GM23248 (cell line): ENCODE results near the gene TTC23.

Source experiments
- EZH2 ChIP-seq: fragments of 200-600 bp; sonication (generic); IDR thresholded peaks from 2 replicates; pipeline ENCODE4 v1.6.1; 2018; ENCODE audit warnings: antibody characterized with exemption, mild to moderate bottlenecking; ENCODE audit not compliant: insufficient read depth, poor library complexity, severe bottlenecking
- EZH2phosphoT487 ChIP-seq: fragments of 200-600 bp; sonication (generic); IDR thresholded peaks from 2 replicates; pipeline ENCODE4 v1.6.1; 2018; ENCODE audit warnings: antibody characterized with exemption, moderate library complexity, mild to moderate bottlenecking, low read depth; ENCODE audit not compliant: insufficient read depth

- TF ChIP-seq EZH2phosphoT487: no peak
- TF ChIP-seq EZH2: no peak
These were observed 30.4 kb upstream of the TTC23 start for GRCh38 chr15:99279827-99280226.
